Stimulated activated CD4-positive, alpha-beta T cell treated with anti-CD3 and anti-CD28 coated beads, Interleukin-2, amount 100 ng/mL, for 24 hours (primary cell): ENCODE measurements around the gene CHAT.

ENCODE experiments used
- DNase-seq, 2 donors: peaks; one replicate each; pipeline ENCODE4 v3.0.0-alpha.2; 2020

The CHAT gene

DNA sequence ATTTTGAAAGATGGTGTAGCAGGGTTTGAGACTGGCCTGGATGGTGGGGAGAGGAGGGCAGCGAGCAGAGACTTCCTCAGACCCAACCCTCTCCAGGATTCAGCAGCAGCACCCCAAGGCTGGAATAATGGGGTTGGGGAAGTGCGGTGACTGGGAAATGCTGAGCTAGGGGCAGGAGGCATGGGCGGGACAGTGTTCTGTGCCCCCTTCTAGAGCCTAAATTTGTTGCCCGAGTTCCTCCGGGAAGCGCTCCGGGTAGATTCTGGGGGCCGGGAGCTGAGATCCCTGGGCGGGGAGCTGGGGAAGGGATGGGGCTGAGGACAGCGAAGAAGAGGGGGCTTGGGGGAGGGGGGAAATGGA lies at the start of gene CHAT:
Gene CHAT (plus strand): TSS at position 156 of the 360 bp plus-strand sequence. CDS start 153 bp downstream, at position 309.
- no peak for DNase-seq

DNA sequence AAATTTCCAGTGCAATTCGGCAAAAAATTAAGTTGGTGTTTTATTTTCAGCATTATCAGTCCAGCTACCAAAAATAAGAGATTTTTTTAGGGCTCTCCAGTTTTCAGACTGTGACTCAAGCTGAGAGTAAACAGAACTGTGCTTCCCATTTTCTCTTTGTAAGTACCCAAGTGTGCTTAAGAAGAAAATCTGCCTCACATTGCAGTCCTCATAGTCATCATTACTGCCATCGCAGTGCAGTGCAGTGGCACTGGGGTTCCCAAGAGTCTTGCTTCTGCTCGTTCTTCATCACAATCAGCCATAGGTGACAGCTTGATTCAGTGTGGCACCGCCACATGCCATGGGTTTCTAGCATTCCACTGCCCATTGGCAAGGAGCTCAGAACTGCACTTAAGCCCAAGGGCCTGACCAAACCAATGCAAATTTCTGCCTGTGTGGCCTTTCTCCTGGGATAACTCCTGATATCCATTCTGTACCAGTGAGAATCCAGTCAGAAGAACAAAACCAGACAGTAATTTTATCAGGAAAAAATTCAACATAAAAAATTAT lies 49.3 kb upstream of the CHAT start:
- DNase-seq: no peak

DNA sequence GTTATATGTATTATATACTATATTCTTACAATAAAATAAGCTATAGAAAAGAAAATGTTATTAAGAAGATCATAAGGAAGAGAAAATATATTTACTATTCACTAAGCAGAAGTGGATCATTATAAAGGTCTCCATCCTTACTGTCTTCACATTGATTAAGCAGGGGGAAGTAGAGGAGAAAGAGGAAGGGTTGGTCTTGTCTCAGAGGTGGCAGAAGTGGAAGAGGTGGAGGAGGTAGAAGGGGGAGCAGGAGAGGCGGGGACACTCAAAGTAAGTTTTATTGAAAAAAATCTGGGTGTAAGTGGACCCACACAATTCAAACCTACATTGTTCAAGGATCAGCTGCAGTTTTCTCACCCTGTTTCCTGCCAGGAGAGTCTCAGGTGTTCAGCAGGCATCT lies 46.0 kb upstream of the CHAT start:
- no peak for DNase-seq

GRCh38 chr10:49568235-49568634 lies 45.6 kb upstream of the CHAT start:
- no peak for DNase-seq

DNA sequence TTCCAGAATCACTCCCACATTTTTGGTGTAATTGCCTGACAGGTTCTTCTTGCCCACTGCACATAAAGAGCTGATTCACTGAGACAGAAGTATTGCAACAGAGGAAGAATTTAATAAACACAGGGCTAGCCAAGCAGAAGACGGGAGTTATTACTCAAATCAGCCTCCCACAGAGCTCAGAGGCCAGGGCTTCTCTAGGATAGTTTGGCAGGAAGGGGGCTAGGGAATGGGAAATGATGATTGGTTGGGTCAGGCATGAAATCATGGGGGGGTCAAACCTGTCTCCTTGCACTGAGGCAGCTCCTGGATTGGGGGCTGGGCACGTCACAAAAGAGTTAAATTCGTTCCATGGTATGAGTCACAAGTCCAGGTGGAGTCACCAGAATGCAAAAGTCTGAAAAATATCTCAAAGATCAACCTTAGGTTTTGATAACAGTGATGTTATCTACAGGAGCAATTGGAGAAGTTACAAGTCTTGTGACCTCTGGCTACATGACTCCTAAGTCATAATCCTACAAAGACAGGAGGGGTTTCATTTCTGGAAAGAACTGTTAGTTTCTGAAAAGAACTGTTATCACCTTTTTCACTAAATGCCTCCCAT lies 44.7 kb upstream of the CHAT start:
- no peak for DNase-seq

DNA sequence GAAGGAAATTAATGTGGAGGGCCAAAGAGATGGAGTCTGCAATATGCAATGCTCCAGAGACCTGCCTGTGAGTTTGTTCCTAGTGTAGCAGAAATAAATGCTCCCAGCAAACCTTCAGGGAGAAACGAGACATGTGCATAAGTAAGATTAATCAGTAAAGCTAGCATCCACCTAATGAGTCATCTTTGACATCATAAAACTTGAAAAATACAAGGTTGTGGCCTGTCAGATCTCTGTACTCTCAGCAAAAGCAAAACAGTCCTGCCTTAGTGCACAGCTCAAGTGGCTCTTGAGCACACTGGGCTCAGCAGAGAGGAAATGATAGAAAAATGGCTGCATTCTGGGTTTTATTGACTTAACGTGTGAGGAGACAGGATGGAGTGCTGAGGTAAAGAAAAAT lies 42.4 kb upstream of the CHAT start:
- no peak for DNase-seq

DNA sequence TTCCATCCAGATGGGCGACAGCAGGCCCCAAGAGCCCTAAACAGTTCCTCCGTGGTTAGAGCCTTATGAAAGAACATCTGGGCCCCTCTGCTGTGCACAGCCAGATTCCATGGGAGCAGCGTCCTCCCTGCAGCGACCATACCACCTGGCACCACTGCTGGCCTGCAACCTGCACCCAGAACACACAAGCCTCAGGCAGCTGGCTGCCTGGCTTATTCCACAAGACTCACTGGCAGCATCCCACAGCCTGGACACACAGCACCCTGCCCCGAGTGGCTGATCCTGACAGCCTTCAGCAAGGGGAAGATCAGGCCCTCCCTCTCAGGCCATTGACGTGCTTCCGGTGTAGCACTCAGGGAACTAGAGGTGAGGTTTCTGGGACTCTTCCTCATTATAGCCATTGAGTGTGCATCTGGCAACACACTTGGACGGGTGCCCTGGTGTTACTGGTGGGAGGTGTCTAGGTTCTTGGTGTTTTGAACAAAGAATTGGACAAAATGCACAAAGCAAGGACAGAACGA lies 41.2 kb upstream of the CHAT start:
- DNase-seq: no peak

GRCh38 chr10:49575489-49576072 lies 38.3 kb upstream of the CHAT start:
- no peak for DNase-seq

DNA sequence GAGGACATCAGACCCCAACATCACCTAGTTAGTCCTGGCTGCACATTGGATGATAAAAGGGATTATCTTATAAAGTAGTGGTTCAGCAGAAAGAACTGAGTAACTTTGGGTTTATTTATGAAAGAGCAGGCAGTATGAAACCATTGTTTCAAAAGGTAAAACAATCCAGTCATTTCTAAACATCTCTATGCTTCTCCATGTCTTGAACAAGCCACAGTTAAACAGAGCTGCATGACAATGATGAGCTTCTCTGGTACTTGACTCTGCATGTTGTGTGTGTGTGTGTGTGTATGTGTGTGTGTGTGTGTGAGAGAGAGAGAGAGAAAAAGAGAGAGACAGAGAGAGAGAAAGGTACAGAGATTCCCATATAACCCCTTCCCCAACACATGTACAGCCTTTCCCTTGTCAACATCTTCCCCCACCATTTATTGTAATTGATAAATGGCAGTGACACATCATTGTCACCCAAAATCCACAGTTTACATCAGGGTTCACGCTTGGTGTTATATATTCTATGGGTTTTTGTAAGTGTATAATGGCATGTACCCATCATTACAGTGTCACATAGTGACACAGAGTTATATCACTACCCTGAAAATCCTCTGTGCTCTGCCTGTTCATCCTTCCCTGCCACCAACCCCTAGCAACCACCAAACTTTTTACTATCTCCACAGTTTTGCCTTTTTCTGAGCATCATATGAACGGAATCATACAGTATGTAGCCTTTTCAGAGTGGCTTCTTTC lies 36.5 kb upstream of the CHAT start:
- no peak for DNase-seq

GRCh38 chr10:49578392-49578791 lies 35.4 kb upstream of the CHAT start:
- DNase-seq: no peak

DNA sequence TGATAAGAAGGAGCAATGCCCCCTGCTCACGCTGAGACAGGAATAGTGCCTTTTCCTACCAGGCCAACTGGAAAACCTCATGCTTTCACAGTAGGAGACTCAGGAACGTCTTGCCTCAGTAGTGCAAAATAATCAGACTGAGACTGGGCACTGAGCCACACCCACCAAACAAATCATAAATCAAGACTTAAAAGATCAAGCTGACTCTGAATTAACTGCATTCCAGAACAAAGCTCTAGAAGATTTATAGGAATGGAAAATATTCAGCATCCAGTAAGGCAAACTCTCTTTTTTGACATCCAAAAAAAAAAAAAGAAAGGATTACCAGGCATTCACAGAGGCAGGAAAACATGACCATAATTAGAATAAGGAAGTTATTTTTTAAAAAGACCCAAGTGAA lies 34.2 kb upstream of the CHAT start:
- DNase-seq: no peak

- DNase-seq: no peak
These were observed 28.4 kb upstream of the CHAT start for GRCh38 chr10:49585387-49585786.

GRCh38 chr10:49587981-49588380 lies 25.9 kb upstream of the CHAT start:
- no peak for DNase-seq

GRCh38 chr10:49592726-49593563 lies 20.9 kb upstream of the CHAT start:
- peak; percentile 65 to 69 for DNase-seq

DNA sequence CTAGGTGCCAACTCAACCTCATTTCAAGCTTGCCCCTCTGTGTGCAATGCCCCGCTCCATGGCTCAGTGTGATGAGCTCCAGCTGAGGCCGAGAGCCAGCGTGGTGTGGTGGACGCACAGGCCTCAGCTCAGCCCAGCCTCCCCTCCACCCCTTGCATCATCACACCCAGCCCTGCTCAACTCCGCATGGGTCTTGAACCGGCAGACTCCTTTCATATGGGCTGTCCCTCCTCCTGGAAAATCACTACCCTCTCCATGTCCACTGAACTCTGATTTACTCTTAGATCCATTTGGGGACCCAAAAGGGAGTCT lies 20.3 kb upstream of the CHAT start:
- no peak for DNase-seq

- no peak for DNase-seq
These were observed 19.8 kb upstream of the CHAT start for GRCh38 chr10:49593998-49594397.

- DNase-seq: peak; percentile 27 to 40
These were observed 19.2 kb upstream of the CHAT start for GRCh38 chr10:49594594-49594993.

GRCh38 chr10:49595003-49595712 lies 18.7 kb upstream of the CHAT start:
- no peak for DNase-seq

DNA sequence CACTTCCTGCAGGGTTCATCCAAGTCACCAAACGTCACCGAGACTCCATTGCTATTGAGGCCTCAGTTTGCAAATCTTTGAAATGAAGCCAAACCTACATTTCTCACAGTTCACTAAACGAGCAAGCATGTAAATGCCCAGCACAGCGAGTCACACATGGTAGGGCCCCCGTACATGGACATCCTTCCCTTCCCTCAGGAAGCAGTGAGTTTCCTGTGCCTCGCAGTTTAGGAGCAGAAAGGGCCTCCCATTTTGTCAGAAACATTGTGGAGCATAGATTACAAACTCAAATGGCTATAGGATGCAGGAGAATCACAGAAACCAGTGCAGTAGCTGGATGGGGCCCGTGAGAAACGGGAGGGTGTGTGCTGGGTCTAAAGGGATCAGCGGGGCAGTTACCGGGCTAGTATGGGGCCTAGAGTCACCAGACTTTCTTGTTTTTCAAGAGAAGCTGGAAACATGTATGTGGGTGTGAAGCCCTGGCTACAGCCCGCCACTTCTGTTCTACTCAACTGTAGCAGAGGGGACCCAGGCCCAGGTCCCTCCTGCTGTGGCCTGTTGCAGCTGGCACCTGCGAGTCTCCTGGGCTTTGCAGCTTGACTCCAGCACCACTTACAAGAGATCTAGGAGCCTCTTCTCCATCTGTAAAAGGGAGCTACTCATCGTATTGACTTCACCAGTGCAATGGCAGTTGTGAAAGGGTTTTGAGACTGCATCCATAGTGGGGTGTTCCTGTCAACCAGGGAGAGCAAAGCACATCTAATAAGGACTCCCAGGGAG lies 17.9 kb upstream of the CHAT start:
- DNase-seq: no peak

- no peak for DNase-seq
These were observed 17.4 kb upstream of the CHAT start for GRCh38 chr10:49596493-49596809.

DNA sequence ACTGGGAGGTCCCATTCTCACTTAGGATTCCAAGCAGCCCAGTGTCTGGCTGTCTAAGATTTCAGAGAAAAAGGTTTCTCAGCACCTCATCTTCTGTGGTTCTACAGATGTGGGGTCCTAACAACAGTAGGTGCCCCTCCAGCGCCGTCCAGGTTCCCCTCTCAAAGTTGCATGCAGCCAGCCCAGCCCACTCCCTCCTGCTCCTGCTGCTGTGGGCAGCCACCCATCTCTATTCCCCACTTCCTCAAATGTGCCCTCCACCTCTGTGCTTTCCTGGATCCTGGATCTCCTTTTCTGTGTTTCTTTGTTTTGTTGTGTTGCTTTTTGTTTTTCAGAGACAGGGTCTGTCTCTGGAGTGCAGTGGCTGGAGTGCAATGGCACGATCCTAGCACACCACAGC lies 17.0 kb upstream of the CHAT start:
- DNase-seq: no peak
